Posterior cingulate gyrus (tissue), 11 donors: ENCODE measurements around the gene HIBCH.

ENCODE experiments used
- DNase-seq, 10 donors: peaks; one replicate each; pipeline versions ENCODE4 v3.0.0 to v3.0.0-alpha.2; 2020 to 2021; ENCODE audit warnings: mixed read lengths in 3 of 10
- intact Hi-C: fragments of 100-400 bp; cut with DNase I; formaldehyde crosslinking; loops from one replicate; pipeline ENCODE4 v1.15.1; 2023

The HIBCH gene

DNA sequence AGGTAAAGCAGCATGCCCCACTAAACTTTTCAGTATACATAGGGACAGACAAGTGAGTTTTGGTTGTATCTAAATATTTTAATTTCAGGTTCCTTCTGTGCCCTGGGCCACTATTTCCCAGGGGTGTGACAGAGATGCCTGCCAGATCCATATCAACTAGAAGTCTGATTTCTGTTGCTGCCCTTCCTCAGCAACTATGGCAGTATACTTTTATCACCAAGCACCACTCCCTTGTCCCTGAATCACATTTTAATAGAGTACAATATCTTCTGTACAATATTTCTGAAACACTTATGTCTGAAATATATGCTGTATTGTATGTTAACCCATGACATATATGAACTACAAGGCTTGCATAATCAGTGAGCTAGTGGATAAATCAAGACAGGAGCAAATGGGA, 117.6 kb downstream of the HIBCH start:
- intact Hi-C loops: no loop called here
- no peak for DNase-seq

DNA sequence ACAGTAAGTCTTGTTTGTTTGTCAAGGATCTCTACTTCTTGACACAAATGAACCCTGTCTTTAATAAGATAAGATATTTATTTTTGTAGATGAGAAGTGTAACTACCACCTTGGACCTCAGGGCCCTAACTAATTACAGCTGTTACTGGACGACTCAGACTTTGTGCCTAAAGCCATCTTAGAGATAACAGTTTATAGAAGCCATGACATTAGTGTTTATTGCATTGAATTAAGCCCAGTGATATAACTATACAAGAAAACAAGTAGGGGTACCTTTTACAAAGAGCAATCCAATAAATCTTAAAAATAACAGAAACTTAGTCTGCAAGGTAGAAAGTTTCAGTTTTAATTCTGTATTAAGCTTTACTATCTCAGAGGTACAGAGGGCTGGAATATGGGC, 119.0 kb downstream of the HIBCH start:
- intact Hi-C loops: no loop called here
- no peak for DNase-seq

DNA sequence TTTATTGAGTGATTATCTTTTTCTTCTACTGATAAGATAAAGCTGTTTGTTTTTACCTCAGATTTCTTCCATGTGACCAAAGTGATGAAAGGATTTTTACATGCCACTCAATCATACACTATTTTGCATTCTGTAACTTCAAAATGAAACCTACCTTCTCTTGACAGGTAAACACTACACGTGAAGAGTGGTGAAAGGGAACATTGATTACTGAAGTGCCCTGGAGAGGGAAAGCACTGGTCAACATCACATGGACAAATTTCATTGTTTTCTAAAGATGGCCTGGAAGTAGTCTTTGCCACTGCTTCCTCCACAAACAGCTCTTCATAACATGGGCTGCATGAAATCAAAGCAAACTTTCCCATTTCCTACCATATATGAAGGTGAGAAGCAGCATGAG, 120.1 kb downstream of the HIBCH start:
- intact Hi-C loops: no loop called here
- DNase-seq: no peak

DNA sequence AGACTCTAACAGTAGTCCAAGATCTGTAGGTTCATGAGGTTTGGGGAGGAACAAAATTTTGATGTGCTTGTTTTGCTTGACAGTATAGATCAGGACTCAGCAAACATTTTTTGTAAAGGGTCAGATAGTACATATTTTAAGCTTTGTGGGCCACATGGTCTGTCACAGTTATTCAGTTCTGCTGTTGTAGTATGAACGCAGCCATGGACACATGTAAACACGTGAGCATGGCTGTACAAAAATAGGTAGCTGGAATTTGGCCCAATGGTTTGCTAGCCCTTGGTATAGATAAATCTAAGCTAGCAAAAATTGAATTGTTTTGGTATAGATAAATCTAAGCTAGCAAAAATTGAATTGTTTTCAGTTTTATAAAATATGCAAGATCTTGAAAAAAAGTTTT, 120.5 kb downstream of the HIBCH start:
- DNase-seq: no peak
- intact Hi-C loops: no loop called here

DNA sequence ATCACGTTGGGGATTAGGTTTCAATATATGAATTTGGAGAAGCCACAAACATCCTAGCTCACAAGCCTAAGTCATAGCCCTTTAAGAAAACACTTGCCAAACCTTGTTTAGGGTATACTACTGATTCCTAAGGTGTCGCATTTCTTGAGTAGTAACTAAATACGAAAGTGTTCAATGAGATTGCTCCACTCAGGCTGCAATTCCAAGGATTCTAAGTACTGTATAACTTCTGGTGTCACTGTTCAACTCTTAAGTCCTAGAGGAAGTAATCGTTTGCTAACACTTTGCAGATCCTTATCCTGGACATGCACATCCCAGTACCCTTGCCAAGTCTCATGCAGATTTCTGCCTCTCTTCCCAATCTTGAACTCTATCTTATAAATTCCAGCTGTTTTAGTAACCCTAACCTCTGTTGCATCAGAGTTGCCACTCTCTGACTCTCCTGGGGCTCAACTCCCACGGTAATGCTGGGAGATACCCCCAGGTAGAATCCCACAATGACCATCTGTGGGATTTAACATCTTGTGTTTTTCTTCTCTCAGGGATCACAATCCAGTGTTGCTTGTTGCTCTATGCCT, 122.4 kb downstream of the HIBCH start:
- no peak for DNase-seq
- intact Hi-C loops: no loop called here

DNA sequence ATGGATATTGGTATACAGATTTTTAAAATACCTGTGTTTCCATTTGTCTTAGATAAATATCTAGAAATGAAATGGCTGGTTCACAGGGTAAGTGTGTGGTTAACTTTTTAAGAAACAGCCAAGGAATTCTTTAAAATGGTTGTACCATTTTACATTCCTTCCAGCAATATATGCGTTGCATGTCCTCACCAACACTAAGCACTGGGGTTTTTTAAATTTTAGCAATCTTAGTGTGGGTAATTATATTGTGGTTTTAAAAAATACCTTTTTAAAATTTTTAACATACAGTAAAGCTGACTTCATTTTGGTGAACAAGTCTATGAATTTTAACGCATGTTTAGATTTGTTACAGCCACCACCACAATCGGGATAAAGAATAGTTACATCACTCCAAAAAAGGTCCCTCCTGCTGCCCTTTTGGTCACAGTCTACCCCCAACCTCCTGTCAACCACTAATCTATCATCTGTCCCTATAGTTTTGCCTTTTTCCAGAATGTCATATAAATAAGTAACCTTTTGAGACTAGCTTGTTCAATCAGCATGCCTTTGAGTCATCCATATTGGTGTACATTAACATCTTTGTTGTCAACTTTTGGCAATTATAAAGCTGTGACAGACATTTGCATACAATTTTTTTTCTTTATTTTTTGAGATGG, 129.0 kb downstream of the HIBCH start:
- no peak for DNase-seq
- intact Hi-C loops: no loop called here

DNA sequence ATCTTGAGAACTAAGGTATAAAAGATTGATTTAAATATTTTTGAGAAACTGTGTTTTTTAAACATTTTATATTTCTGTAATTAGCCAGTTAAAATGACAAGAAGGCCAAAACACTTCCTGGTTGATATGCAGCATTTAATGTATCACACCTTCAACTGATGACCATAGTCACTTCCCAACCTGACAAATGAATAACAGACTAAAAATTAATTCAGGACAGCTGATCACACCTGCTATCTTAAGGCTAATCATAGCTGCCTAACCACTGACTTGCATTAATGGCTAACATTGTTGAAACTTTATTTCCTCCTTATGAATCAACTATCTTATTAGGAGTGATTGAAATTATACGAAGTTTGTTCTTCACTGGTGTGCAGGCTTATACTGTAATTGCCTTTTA, 131.3 kb downstream of the HIBCH start:
- intact Hi-C loops: no loop called here
- no peak for DNase-seq

DNA sequence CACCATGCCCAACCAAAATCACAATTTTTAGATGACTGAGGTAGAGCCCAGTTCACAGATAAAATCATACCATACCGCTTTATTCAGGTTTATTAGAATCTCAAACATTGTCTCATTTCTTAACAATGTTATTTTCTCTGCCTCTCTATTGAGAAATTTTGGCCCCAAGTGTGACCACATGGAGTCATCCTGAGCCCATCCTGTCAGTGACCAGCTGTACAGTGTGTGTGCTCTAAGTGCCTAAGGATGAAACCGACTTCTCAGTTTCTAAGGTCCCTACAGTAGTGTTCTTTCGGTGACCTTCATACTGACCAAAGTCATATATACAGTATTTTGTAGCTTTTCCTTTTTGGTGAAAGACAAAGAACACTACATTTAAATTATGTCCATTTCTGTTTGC, 133.4 kb downstream of the HIBCH start:
- DNase-seq: no peak
- intact Hi-C loops: no loop called here

DNA sequence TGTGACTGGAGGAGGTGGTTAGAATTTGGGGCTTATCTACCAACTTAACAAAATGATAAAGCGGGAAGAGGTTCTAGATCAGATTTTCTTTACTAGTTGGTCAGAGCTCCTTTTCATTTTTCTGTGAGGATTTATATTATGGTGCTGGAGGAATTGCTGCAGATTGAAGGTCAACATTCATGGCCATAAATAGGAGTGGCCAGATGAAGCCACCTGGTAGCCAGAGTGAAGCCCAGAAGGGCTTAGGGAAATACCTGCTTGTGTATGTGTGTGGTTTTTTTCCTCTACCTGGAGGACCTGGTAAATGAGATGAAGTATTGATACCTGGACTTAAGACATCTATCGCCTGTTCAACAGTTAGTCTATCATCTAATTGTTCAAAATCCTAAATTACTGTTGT, 134.2 kb downstream of the HIBCH start:
- no peak for DNase-seq
- intact Hi-C loops: no loop called here

DNA sequence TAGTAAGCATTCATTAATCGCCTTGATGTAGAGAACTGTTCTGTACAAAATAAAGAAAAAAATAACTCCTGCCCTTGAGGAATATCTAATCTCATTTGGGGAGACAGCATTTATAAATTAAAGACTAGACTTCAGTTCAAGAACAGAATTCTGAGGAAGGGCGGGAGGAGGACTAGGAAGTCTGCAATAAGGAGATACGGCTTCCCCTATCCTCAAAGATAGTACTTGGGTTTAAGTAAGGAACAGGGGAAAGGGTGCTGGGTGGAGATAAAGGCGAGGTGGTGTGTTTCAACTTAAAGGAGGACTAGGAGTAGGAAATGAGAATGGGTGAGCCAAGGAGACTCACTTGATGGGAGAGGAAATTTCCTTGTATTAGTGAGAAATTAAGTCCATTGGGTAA, 135.2 kb downstream of the HIBCH start:
- no peak for DNase-seq
- intact Hi-C loops: loop anchor here (5.0 kb wide), 3 partner anchors 62 to 97 kb away; no protein-coding TSS in a partner anchor

DNA sequence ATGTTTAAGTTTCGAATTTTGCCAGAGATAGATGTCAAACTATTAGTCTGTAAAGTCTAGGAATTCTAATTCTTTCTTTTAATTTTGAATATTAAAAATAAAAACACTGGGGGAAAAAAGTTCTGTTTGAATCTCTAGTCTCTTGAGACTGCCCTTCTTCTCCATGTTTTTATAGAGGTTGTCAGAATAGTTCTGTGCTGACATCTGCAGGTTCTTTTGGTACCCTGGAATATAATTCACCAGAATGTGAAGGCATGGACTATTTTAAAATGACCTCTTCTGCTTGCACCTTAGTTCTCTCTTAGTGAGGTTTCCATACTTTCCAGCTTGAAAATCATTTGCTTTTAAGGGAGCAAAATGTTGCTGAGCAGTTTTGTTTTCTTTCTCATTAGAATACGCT, 136.1 kb downstream of the HIBCH start:
- no peak for DNase-seq
- intact Hi-C loops: loop anchor here (5.0 kb wide), 3 partner anchors 61 to 96 kb away; no protein-coding TSS in a partner anchor

DNA sequence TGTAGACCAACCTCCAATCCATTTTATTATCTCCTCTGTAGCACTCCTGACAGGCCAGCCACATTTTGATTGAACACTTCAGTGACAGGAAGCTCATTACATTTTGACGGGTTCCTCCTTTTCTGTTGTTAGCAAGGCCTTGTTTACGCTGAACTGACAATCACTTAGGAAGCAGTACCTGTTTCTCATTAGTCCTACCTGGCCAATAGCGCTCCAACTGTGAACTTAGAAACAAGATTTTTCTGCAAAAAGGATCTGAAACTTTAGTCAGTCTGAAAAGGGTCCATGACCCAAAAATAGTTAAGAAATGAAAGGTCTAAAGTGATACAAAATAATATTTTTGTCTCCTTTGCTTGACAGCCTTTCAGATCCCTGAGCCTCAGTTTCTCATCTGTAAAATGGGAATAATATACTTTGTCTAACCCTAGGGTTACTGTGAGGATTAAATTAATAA, 137.5 kb downstream of the HIBCH start:
- intact Hi-C loops: loop anchor here (5.0 kb wide), 3 partner anchors 60 to 95 kb away; no protein-coding TSS in a partner anchor
- DNase-seq: no peak

DNA sequence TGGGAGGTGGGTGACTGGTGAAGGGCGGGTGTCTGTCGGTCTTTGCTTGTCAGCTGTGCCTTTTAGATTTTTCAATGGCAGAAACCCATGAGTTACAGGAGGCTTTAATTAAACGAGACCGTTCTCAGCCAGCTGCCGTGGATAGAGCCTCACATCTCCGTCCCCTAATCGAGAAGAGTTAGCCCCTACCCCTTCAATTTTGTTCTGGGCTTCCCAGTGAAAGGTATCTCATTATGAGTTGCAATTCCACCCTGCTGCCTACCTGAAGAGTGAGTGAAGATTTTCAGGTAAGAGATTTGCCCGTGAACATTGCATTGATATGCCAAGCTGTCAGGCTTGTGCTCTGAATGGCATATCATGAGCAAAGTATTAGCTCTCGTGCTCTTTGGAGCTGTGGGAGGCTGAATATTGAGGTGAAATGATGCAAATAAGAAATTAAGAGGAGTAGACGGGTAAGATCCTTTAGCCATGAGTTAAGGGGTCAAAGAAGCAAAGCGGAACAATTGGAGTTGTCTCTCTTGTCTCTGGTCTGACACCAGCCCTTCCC, 138.4 kb downstream of the HIBCH start:
- DNase-seq: no peak
- intact Hi-C loops: loop anchor here (2.0 to 5.0 kb wide), 4 partner anchors 59 to 138 kb away; partner anchors contain the start of gene HIBCH

DNA sequence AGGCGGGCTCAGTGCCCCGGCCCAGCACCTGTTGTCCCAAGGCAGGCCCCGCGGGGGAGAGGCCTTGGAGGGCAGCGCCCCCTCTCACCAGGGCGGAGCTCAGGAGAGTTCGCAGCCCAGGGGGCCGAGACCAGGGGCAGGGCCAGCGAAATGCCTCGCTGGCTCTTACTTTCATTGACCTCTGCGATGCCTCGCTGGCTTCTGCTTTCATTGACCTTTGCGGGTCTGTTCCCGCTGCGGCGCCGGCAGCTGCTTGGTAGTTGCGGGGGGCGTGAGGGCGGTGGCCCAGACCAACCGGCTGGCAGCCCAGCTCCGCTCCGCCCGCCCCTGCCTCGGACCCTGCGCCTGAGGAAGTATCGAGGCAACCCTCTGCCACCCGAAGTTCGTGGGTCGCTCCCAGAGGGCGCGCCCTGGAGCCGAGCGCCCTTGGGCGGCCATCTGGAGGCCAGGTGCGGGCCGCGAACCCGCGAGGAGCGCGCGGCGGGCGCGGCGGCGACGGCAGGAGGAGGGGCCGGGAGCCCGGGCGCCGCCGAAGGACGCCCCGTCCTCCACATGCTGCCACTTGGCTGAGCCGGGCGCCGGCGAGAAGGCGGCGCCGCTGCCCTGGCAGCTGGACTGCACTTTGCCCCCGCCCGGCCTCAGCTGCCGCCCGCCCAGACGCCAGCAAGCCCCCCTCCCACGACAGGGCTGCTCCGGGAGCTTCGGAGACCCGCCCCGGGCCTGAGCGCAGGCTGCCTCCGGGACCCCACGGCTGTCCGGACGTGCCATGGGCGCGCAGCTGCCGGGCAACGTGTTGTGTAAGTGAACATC, 139.1 kb downstream of the HIBCH start:
- intact Hi-C loops: loop anchor here (2.0 to 5.0 kb wide), 4 partner anchors 58 to 138 kb away; partner anchors contain the start of gene HIBCH
- DNase-seq: peak; percentile 37 to 94 (median 54)

DNA sequence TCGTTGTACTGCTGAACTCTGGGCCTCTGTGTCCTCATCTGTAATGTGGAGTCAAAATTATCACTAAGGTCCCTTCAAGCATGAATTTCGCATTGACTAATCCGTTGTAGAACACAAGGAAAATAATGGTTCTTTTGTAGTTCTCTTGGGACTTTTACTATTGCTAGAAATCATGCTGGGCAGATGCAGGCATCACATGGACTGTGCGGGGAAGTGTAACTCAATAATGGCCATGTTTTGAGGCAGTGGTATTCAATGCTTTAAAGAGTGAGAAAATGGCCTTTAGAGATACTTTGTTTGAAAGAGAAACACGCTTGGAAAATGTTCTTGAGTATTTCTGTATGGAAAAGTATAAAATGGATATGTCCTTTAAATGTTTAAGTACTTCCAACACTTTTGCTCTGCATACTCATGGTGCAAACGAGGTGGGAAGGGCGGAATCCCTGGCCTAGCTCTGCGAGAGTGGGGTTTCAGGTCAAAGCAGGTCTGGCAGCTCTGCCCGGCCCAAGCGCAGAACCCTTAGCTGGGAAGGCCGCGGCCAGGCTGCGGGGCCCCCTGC, 139.8 kb downstream of the HIBCH start:
- intact Hi-C loops: loop anchor here (2.0 to 5.0 kb wide), 4 partner anchors 58 to 139 kb away; partner anchors contain the start of gene HIBCH
- peak in 5 of 10 donors; percentile 25 to 69 (median 48) for DNase-seq

DNA sequence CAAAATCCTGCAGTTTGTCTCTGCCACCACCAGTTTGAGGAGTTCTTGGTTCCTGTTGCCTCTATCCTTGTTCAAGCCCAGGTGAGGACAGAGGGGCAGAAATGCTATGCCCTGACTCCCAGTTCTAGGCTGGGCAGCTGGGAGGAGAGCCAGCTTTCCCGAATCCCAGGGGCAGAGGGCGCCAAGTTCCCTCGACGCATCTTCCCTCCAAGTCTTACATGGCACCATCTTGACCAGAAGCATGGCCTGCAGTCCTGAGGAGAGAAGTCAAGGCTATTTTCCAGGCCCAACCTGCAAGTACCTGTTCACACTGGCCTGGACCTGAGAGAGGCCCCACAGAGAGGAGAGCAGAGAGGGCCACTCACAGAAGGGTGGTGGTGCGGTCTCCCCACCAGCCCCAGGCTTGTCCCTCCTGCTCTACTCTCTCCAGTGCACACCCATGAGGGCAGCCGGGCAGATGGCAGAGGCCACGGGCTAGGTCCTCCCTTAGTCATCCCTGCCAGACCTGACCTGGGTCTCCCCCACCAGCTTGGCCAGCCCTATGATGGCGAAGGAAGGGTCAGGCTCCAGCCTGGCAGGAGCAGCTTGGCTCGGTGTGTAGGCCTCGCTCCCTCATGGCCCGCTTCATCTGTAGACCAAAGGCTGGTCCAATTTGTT, 141.4 kb downstream of the HIBCH start:
- intact Hi-C loops: no loop called here
- peak in 2 of 10 donors; percentile 52 to 69 for DNase-seq

DNA sequence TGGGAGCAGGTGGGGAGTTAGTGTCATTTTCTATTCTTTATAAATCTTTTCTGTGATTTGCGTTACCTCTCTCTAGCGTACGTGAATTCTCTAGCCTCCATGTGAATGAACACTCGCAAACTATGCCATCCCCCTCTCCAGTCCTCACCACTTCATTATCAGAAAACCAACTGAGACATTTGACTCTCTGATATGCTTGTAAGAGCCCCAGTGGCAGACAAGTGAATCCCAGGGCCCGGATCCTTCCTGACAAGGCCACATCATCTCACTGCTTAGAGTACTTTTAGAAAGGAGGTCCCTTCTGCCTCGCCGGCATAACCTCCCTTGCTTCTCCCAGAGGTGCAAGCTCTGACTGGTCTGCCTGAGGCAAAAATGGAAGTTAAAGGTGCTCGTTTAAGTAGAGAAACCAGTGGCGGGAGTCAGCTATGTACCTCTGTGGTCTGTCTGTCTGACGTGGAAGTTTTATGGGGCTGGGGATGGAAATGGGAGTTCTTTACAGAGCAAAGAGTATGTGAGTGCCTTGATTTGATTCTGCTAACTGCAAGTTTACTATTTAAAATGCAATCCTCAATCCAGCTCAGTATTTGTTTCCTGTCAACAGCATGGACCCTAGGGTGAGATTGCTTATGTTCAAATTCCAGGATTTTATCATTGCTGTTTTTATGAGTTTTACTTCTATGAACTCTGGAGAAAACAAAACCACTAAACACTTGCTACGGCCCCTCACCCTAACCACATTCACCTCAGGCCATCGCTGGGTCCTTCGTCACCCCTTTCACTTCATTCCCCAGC, 142.2 kb downstream of the HIBCH start:
- intact Hi-C loops: no loop called here
- no peak for DNase-seq

DNA sequence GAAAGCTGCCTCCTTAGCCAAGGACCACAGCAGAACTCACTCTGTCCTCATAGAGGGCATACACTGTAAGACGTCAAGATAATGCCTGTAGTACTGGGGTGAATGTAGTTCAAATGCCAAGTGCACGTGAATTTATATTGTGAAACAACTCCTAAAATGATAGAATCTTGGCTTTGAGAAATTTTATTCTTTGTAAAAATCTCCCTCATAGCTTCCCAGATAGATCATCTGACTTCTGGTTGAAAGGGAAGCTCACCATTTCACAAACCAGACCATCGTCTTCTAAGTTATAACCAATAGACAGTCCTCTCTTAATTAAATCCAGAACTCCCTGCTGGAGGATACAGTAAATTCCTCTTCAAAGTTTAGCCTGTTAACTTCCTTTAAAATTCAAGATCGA, 146.2 kb downstream of the HIBCH start:
- no peak for DNase-seq
- intact Hi-C loops: no loop called here

DNA sequence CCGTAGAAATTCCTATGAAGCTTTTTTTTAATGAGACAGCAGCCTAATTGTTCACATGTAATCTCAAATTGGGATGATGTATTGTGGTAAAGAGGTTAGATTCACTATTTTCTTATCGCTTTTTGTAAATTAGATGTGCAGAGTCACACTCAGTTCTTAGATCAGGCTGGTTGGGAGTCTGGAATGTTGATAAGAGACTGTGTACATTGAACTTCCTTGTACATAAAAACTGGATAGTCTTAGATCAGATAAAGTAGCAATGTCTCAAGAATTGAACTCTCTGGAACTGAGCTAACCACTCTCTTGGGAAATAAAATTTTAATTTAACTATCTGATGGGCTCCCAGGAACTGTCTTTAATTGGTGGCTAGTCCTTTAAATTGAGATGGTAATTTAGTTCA, 149.0 kb downstream of the HIBCH start:
- intact Hi-C loops: no loop called here
- no peak for DNase-seq
